ENCODE data around the gene AIM2. TPM values are rescaled to one million over a fixed set of nuclear protein-coding genes. Genes with fewer than 3 reads are reported as not detected.
A peak's percentile ranks its signal among the peaks of the same experiment; 100 is the strongest.
"Not testable (repeated sequence)": the region's sequence is repeated elsewhere in the genome, so short reads cannot be mapped to it uniquely, and the experiment has no call there.

Gene AIM2
- polyA plus RNA-seq, 12 donors = 0.16 to 0.61 (median 0.32) TPM; not detected in 5

DNA sequence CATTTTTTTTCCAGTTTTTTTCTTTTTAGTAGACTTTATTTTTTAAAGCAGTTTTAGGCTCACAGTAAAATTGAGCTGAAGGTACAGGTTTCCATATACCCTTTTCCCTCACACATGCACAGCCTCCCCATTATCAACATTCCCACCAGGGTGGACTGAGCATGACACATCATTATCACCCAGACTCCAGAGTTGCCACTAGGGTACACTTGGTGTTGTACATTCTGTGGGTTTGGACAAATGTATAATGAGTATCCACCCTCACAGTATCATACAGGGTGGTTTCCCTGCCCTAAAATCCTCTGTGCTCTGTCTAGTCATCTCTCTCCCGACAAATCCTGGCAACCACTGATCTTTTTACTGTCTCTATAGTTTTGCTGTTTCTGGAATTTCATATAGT lies 3.0 kb upstream of the AIM2 start:
- no peak for DNase-seq

DNA sequence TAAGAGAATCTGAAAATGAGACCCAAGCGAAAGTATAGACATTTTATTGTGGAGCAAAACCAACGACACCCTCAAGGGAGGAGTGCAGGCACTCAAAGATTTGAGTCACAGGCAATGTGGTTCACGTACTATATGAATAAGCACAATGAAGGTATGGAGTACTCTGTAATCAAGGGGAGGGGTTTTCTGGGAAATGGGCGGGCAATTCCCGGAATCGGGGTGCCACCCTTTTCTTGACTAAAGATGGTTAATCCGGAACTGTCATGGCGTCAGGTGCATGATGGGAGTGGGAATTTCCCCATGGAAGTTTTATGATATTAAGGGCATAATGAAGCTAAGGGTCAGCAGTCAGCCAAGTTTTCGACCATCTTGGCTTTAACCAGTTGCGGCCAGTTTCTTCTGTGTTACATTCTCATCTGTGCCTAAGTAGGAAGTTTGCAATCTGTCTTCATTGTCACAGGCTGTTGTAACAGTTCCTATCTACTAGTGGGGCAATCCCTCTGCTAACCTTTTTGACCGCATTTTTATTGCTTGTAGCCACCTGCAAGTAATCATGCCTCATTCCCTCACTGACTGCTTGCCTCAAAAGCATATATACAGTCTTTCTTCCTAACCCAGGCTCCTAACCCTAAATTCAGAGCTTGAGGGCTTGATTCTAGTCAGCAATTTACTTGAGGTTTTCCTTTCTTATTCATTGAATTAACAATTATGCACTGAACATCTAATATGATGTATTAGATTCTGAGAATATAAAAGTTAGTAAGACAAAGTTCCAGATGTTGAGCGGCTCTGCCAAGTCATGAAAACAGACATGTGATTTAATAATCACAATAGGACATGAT lies 775 bp upstream of the AIM2 start:
- no peak for DNase-seq

GRCh38 chr1:159071970-159072582 lies 4.5 kb downstream of the AIM2 start:
- DNase-seq = peak; percentile 45

DNA sequence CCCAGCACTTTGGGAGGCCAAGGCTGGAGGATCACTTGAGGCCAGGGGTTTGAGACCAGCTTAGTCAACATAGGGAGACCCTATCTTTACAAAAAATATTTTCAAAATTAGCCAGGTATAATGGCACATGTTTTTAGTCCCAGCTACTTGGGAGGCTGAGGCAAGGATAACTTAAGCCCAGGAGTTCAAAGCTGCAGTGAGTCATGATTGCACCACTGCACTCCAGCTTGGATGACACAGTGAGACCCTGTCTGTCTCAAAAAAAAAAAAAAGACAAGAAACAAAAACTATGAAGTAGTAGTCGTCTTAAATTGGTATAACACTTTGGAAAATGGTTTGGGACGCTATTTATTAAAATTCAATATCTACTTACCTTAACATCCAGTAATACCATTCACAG lies 7.7 kb downstream of the AIM2 start:
- no peak for DNase-seq

GRCh38 chr1:159067699-159068621 lies 8.6 kb downstream of the AIM2 start:
- no peak for DNase-seq

- DNase-seq = no peak
Measured at GRCh38 chr1:159066108-159066507, 10.5 kb downstream of the AIM2 start.

DNA sequence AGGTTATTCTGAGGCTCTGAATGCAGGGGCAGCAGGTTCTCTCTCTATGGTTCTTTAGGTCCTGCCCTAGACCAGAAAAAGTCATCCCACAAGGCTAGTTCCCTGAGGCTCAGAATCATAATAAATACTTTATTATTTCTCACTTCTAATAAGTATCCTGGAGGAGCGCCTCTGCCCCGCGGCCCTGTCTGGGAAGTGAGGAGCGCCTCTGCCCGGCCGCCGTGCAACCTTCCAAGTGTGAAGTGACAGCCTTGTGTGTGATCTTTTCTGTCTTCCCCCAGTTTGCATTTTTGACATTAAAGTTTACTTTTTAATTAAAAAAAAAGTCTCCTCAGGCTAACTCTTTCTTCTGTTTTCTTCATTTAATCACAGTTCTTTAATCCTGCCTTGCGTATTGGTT lies 11.5 kb downstream of the AIM2 start:
- no peak for DNase-seq

DNA sequence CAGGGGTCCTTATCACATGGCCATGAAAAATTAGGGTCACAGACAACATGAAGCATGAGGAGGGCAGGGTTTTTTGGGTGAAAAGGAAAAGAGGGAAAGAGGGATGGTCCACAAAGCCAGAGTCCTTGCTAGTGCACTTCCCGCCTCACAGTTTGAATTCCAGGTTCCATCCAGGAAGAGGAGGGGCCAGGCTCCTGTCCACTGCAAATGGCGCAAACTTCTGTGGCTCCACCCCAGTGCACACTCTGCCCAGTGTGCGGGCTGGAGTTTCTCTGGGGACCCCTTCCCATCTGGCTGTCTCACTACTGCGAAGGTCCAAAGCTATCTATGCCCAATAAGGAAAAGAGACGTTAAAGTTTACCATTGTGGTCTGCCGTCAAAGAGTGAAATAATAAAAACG lies 17.8 kb downstream of the AIM2 start:
- no peak for DNase-seq

- DNase-seq = no peak
Measured at GRCh38 chr1:159056069-159056698, 20.4 kb downstream of the AIM2 start.

- DNase-seq = no peak
Measured at GRCh38 chr1:159055181-159055641, 21.4 kb downstream of the AIM2 start.

DNA sequence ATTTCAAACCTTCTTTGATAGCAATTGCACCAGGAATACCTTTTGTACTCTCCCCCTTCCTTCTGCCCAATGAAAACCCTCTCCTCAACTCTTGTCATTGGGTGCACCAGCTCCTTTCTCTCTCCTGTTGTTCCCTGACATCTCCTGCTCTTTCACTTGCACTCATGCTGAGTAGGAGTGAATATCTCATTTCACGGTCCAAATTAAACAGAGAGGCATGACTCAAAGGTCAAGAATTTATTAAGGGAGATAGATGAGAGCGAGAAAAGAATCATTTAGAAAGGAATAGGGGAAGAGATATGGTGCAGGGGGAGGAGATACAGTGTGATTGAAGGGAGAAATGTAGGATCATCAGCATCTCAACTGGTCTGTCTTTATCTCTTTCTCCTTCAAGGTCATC lies 22.1 kb downstream of the AIM2 start:
- no peak for DNase-seq

- no peak for DNase-seq
Measured at GRCh38 chr1:159051436-159051835, 25.1 kb downstream of the AIM2 start.

GRCh38 chr1:159046486-159046885 lies 30.1 kb downstream of the AIM2 start:
- not testable (repeated sequence) for DNase-seq

DNA sequence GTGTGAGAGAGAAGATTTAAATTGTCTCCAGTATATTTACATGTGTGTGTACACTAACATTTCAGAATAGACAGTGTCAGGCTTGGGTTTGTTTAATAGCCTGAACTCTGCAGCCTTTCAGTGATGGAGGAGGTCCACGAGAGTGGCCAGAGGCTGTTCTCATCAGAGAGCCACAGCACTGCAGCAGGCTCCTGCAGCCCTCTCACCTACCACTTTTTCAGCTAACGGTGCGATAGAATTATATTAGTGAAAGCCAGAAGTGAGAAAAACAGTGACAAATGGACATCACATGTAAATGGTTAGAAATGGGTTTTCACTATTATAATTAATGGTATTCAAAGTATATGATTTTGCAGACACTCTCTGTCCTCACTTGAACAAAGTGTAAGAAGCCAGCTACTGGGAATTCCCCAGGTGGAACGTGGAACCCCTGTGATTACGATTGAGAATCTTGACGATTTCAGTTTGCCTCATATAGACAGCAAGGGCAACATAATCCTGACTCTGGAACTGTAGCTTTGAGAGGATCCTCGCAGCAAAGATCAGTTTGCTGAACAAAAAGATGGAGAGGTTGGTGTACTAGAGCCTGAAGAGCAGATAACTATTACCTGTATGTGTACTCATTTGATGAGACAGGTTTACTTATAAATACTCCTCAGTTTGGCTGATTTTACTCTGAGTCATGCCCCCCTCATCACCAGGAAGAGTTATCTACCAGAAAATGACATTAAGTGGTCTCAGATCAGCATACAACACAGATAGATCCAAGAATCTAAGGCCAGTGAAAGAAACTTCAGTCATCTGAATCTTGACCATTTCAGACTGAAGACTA lies 35.5 kb downstream of the AIM2 start:
- no peak for DNase-seq

- no peak for DNase-seq
Measured at GRCh38 chr1:159040206-159040605, 36.4 kb downstream of the AIM2 start.

DNA sequence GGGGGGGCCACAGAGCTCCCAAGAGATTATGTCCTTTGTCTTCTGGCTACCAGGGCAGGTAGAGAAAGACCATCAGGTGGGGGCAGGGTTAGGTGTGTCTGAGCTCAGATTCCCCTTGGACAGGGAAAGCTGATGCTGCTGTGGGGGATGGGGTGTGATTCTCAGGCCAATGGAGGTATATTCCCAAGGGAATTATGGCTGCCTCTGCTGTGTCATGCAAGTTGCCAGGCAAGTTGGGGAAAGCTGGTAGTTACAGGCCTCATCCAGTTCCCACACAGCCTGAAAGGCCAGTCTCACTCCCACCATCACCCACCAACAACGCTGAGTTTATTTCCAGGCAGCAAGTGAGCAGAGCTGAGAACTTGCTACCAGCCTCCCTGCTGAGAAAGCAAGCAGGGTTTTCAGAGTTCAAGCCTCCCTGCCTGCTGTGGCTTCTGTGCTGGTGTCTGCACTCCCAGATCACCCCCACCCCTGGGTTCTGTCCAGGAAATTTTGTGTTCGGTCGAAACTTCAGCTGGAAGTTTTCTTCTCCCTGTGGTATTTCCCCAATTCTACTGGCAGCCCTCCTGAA lies 45.6 kb downstream of the AIM2 start:
- no peak for DNase-seq

DNA sequence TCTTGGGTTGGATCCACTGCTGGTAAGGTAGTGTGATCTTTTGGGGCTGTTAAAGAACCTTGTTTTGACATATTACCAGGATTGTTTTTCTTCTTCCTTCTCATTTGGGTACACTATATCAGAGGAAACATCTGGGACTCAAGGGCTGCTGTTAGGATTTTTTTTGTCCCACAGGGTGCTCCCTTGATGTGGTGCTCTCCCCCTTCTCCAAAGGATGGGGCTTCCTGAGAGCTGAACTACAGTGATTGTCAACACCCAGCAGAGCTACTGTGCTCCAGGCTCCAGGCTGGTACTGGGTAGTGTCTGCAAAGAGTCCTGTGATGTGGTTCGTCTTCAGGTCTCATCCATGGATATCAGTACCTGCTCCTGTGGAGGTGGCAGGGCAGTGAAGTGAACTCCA lies 46.3 kb downstream of the AIM2 start:
- DNase-seq = no peak

DNA sequence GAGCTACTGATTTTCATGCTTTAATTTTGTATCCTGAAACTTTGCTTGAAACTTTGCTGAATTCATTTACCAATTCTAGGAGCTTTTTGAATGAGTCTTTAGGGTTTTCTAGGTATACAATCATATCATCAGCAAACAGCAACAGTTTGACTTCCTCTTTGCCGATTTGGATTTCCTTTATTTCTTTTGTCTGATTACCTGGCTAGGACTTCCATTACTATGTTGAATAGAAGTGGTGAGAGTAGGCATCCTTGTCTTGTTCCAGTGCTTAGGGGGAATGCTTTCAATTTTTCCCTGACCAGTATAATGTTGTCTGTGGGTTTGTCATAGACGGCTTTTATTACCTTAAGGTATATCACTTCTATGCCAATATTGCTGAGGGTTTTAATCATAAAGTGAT lies 49.7 kb downstream of the AIM2 start:
- DNase-seq = not testable (repeated sequence)

GRCh38 chr1:159025043-159025442 lies 51.5 kb downstream of the AIM2 start:
- DNase-seq = no peak

GRCh38 chr1:159023723-159024122 lies 52.8 kb downstream of the AIM2 start:
- DNase-seq = no peak

Measured in muscle of arm (tissue), 12 donors.